ENCODE measurements around the gene TEC. TPM values are rescaled to one million over a fixed set of nuclear protein-coding genes. Genes with fewer than 3 reads are reported as not detected.

TEC gene
- total RNA-seq, 6 experiments from 2014 or later = 1.5 to 4.2 (median 3.0) TPM

DNA sequence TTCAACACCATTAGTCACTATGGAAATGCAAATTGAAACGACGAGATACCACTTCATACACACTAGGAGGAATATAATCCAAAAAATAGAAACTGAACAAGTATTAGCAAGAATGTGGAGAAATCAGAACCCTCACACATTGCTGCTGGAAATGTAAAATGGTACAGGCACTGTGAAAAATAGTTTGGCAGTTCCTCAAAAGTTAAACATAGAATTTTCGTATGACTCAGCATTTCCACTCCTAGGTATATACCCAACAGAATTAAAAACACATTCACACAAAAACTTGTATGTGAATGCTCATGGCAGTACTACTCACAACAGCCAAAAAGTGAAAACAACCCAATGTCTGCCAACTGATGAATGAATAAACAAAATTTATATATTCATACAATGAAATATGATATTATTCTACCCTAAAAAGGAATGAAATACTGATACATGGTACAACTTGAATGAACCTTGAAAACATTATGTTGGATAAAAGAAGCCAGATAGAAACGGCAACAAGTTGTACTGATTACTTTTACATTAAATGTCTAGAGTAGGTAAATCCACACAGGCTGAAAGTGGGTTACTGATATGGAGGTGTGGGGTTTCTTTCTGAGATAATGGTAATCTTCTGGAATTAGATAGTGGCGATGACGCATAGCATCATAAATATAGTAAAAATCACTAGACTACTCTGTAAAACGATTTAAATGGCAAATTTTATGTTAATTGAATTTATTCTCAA lies 22.3 kb downstream of the TEC start:
- Histone ChIP-seq H3K4me3 (no peak overlapping the region), H3K36me3 (no peaks in the 10 kb centered on the region), H3K9me3 (no peaks in the 10 kb centered on the region), H3K27ac (no peak overlapping the region), H3K27me3 (no peaks in the 10 kb centered on the region), H3K4me1 (peaks cover 0 to 9% (median 0%) of the 10 kb centered on the region in 4 donors)
- intact Hi-C loops (cut with DNase I) = no loop called here
- 74% methylated on average over 7 of the region's 7 CpGs for WGBS (ENCODE audit: insufficient coverage, low coverage, low lambda C conversion rate, missing lambda C conversion rate)
- peak in 2 of 4 donors; percentile 19 to 20 for ATAC-seq
- no peak for TF ChIP-seq POLR2A (IDR thresholded peaks at IDR 0.05)
- TF ChIP-seq, protein P1, sequence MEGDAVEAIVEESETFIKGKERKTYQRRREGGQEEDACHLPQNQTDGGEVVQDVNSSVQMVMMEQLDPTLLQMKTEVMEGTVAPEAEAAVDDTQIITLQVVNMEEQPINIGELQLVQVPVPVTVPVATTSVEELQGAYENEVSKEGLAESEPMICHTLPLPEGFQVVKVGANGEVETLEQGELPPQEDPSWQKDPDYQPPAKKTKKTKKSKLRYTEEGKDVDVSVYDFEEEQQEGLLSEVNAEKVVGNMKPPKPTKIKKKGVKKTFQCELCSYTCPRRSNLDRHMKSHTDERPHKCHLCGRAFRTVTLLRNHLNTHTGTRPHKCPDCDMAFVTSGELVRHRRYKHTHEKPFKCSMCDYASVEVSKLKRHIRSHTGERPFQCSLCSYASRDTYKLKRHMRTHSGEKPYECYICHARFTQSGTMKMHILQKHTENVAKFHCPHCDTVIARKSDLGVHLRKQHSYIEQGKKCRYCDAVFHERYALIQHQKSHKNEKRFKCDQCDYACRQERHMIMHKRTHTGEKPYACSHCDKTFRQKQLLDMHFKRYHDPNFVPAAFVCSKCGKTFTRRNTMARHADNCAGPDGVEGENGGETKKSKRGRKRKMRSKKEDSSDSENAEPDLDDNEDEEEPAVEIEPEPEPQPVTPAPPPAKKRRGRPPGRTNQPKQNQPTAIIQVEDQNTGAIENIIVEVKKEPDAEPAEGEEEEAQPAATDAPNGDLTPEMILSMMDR (IDR thresholded peaks at IDR 0.05) = no peak
- no peak for DNase-seq

DNA sequence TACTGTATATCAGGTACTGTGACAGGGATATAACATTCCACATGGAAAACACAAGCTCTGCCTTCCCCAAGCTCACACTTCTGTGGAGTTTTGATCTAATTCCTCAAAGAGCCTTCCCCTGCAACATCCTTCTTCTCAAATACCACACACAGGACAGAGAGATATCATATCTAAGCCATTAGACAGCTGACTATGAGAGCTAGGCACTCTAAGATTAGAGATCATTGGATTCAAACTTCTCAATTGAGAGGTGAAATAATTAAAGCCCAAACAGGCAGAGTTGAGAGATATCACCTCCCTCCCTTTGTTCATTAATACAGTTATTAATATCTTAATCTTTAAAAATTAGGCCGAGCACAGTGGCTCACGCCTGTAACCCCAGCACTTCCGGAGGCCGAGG lies 25.0 kb downstream of the TEC start:
- ATAC-seq = no peak
- H3K9me3 ChIP-seq = no peaks in the 10 kb centered on the region
- DNase-seq = no peak
- TF ChIP-seq POLR2A (IDR thresholded peaks at IDR 0.05) = no peak
- TF ChIP-seq, protein P1 (IDR thresholded peaks at IDR 0.05) = no peak
- peaks cover 0 to 9% (median 0%) of the 10 kb centered on the region in 4 donors for H3K4me1 ChIP-seq
- no peaks in the 10 kb centered on the region for H3K27me3 ChIP-seq
- WGBS (ENCODE audit: insufficient coverage, low coverage, low lambda C conversion rate, missing lambda C conversion rate) = 92% methylated on average over 3 of the region's 4 CpGs
- no peak overlapping the region for H3K27ac ChIP-seq
- no peaks in the 10 kb centered on the region for H3K36me3 ChIP-seq
- H3K4me3 ChIP-seq = no peak overlapping the region
- intact Hi-C loops (cut with DNase I) = no loop called here

DNA sequence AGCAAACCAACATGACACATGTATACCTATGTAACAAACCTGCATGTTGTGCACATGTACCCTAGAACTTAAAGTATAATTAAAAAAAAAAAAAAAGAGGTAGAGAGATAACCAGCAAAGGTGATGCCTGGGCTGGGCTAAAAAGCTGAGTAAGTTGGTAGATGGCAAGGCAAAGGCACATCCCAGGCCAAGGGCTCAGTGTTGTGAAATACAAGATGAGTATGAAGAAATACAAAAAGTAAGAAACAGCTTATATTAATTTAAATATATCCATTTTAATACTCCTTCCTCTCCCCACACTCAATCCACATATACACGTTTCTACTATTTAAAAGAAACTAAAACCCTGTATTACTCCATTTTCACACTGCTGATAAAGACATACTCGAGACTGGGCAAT lies 25.8 kb downstream of the TEC start:
- TF ChIP-seq POLR2A (IDR thresholded peaks at IDR 0.05) = no peak
- TF ChIP-seq, protein P1 (IDR thresholded peaks at IDR 0.05) = no peak
- intact Hi-C loops (cut with DNase I) = no loop called here
- Histone ChIP-seq H3K27ac (no peak overlapping the region), H3K4me3 (no peak overlapping the region), H3K27me3 (no peaks in the 10 kb centered on the region), H3K9me3 (no peaks in the 10 kb centered on the region), H3K36me3 (no peaks in the 10 kb centered on the region), H3K4me1 (peaks cover 0 to 9% (median 0%) of the 10 kb centered on the region in 4 donors)
- ATAC-seq = peak in 1 of 4 donors; percentile 44
- no peak for DNase-seq
- WGBS (ENCODE audit: insufficient coverage, low coverage, low lambda C conversion rate, missing lambda C conversion rate) = 64% methylated on average over 2 of the region's 2 CpGs

DNA sequence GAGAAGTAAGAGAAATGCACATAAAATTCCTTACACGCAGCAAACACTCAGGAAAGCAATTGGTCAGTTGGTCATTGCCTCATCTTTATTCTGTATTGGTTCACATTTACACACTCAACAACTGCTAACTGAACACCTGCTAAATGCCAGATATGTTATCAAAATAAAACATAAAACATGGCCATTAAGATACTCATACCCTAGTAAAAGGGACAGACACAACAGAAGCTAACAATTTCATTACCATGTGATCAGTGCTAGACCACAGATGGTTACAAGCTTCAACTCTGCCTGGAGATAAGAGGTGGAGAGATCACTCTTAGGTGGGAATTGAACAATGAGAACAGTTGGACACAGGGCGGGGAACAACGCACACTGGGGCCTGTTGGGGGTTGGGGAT lies 26.2 kb downstream of the TEC start:
- H3K4me3 ChIP-seq = no peak overlapping the region
- H3K27ac ChIP-seq = no peak overlapping the region
- 98% methylated on average over 3 of the region's 3 CpGs for WGBS (ENCODE audit: insufficient coverage, low coverage, low lambda C conversion rate, missing lambda C conversion rate)
- peaks cover 0 to 9% (median 0%) of the 10 kb centered on the region in 4 donors for H3K4me1 ChIP-seq
- ATAC-seq (no peak), DNase-seq (no peak)
- intact Hi-C loops (cut with DNase I) = no loop called here
- no peaks in the 10 kb centered on the region for H3K36me3 ChIP-seq
- TF ChIP-seq POLR2A (IDR thresholded peaks at IDR 0.05) = no peak
- TF ChIP-seq, protein P1 (IDR thresholded peaks at IDR 0.05) = no peak
- no peaks in the 10 kb centered on the region for H3K27me3 ChIP-seq
- H3K9me3 ChIP-seq = no peaks in the 10 kb centered on the region
